SIG-M5 treated with dmso at 0.1 percent for 504 hours (cell line): ENCODE measurements around the gene FBXO41.

ENCODE experiments used
- DNase-seq: peaks from one replicate; lab custom pipeline; 2025; ENCODE audit not compliant: unreplicated experiment; lab: John Stamatoyannopoulos, UW

FBXO41 gene

GRCh38 chr2:73214120-73215035 is 69.9 kb downstream of the FBXO41 start, which contains the start of gene SMYD5:
TSS of gene SMYD5 (plus strand) at chr2:73214245. CDS start at chr2:73214267, 22 bp downstream.
- DNase-seq: peak; percentile 84

GRCh38 chr2:73212448-73213176 is 71.7 kb downstream of the FBXO41 start:
- peak; percentile 79 for DNase-seq

- DNase-seq: no peak
Measured at GRCh38 chr2:73212098-73212447, 72.2 kb downstream of the FBXO41 start.

- DNase-seq: no peak
Measured at GRCh38 chr2:73210696-73211095, 73.6 kb downstream of the FBXO41 start.

GRCh38 chr2:73210019-73210418 is 74.3 kb downstream of the FBXO41 start:
- no peak for DNase-seq

GRCh38 chr2:73208258-73208657 is 76.0 kb downstream of the FBXO41 start:
- no peak for DNase-seq

GRCh38 chr2:73205611-73206010 is 78.7 kb downstream of the FBXO41 start:
- DNase-seq: no peak
